ENCODE results near the gene HELZ2. TPM values are rescaled to one million over a fixed set of nuclear protein-coding genes. Genes with fewer than 3 reads are reported as not detected.

The HELZ2 gene
- total and polyA plus RNA-seq, 12 donors, result 4.8 to 34.3 (median 12.6) TPM

DNA sequence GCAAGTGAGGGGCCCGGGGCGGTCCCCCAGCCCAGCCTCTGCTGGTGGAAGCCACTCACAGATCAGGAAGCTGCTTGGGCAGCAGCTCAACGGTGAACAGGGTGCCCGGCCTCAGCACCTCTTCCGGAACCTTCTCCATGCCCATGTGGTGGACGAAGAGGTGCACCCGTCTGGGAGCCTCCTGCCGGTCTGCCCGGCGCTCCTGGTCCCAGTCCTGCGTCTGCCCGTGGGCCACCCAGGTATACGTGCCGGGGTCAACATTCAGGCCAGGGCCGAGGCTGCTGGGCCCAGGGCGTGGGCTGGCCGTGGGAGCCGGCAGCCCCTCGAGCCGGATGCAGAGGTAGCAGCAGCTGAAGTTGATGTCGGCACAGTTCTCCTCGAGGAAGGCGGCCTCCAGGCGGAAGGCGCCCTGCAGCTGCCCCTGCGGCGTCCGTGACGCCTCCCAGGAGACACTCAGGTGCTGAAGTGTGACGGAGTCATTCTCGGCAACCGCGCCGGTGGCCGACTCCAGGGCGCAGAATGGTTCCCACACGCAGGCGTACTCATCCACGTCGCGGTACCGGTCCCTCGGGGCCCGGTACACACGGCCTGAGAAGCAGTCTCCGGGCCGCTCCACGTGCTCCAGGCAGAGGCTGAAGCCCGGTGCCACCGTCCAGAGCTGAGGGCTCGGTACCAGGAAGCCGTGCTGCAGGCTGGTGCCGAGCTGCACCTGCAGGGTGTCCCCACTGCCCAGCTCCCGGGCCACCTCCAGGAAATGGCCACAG lies 11.4 kb downstream of the HELZ2 start:
- DNase-seq, result no peak
- Histone ChIP-seq H3K27me3 (peaks cover 0 to 16% (median 0%) of the 10 kb centered on the region in 7 donors), H3K4me1 (peaks cover 0 to 10% (median 0%) of the 10 kb centered on the region in 9 donors), H3K36me3 (peaks cover 6 to 95% (median 60%) of the 10 kb centered on the region in 9 donors), H3K9me3 (no peaks in the 10 kb centered on the region), H3K27ac (no peak overlapping the region), H3K4me3 (no peak overlapping the region)
- intact Hi-C loops (cut with DNase I), result no loop called here
- TF ChIP-seq, protein P1, sequence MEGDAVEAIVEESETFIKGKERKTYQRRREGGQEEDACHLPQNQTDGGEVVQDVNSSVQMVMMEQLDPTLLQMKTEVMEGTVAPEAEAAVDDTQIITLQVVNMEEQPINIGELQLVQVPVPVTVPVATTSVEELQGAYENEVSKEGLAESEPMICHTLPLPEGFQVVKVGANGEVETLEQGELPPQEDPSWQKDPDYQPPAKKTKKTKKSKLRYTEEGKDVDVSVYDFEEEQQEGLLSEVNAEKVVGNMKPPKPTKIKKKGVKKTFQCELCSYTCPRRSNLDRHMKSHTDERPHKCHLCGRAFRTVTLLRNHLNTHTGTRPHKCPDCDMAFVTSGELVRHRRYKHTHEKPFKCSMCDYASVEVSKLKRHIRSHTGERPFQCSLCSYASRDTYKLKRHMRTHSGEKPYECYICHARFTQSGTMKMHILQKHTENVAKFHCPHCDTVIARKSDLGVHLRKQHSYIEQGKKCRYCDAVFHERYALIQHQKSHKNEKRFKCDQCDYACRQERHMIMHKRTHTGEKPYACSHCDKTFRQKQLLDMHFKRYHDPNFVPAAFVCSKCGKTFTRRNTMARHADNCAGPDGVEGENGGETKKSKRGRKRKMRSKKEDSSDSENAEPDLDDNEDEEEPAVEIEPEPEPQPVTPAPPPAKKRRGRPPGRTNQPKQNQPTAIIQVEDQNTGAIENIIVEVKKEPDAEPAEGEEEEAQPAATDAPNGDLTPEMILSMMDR (IDR thresholded peaks at IDR 0.05), result no peak
- 92 to 95% methylated on average over 54 of the region's 54 CpGs for WGBS, 2 donors
- no peak for ATAC-seq

DNA sequence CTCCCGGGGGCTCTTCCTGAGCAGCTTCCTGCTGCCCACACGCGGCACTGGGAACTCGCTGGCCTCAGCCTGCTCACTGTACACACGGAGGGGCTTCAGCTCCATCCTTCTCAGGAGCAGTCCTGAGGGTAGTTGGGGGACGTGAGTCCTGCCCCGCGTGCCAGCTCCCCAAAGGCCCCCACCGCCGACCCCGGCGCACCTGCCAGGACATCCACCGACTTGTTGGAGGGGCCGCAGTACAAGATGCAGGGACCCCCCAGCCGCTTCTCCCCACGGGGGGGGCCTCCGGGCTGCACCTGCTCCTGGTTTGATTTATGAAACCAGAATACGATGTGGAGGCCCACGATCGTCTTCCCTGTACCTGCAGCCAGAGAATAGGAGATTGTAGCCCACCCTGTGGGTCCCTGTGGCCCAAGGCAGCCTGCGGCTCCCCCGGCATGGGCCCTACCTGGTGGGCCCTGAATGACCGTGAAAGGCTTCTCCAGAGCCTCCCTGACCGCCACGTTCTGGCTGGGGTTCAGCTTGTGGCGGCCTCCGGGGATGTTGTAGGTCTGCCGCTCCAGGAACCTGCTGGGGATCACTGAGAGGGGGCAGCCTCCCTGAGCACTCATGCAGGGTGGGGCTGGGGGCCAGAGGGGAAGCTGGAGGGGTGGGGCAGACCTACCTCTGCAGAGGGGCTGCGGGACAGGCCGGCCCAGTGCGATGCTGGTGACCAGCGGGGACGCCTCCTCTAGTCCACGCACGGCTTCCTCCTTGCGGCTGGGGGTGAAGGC lies 12.2 kb downstream of the HELZ2 start:
- ATAC-seq, result no peak
- DNase-seq, result no peak
- TF ChIP-seq, protein P1 (IDR thresholded peaks at IDR 0.05), result no peak
- peaks cover 0 to 1% (median 0%) of the 10 kb centered on the region in 9 donors for H3K4me1 ChIP-seq
- peaks cover 6 to 89% (median 57%) of the 10 kb centered on the region in 9 donors for H3K36me3 ChIP-seq
- H3K4me3 ChIP-seq, result no peak overlapping the region
- H3K27me3 ChIP-seq, result peaks cover 0 to 16% (median 0%) of the 10 kb centered on the region in 7 donors
- no peaks in the 10 kb centered on the region for H3K9me3 ChIP-seq
- H3K27ac ChIP-seq, result no peak overlapping the region
- WGBS, 2 donors, result 89 to 94% methylated on average over 36 of the region's 36 CpGs
- intact Hi-C loops (cut with DNase I), result no loop called here

DNA sequence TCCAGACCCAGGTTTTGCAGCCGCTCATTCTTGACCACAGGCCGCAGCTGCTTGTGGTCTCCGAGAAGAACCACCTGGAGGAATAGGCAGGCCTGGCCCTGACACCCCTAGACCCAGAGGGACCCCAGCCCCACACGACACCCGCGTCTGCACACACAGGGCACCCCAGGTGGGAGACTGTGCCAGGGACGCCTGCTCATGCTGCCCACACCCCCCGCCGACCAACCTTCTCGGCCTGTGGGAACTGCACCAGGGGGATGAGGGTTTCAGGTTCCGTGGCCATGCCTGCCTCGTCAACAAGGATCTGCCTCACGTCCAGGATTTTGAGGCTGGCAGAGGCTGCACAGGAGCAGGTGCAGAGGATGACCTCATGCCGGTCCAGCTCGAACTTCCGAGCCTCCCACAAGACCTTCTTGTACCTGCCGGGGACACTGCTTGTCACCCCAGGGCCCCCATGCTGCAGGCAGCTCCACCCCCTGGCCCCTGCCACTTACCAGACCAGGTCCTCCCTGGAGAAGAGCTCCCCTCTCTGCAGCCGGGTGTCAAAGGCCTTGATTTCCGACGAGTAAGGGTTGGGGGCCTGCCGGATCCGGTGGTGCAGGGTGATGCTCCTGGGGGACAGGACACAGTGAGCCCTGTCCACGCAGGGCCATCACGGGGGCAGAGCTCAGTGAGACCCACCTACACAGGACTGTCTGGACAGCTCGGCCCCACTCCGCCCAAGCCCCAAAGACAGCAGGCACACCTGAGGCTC lies 13.0 kb downstream of the HELZ2 start:
- no peak for ATAC-seq
- H3K9me3 ChIP-seq, result no peaks in the 10 kb centered on the region

More for the DNA sequence above, 13.0 kb downstream of the HELZ2 start:
- 94% methylated on average over 26 of the region's 26 CpGs for WGBS, 2 donors
- intact Hi-C loops (cut with DNase I), result no loop called here
- TF ChIP-seq, protein P1 (IDR thresholded peaks at IDR 0.05), result no peak
- Histone ChIP-seq H3K4me1 (no peaks in the 10 kb centered on the region), H3K27ac (no peak overlapping the region), H3K27me3 (peaks cover 0 to 15% (median 0%) of the 10 kb centered on the region in 7 donors), H3K36me3 (peaks cover 6 to 82% (median 55%) of the 10 kb centered on the region in 9 donors), H3K4me3 (no peak overlapping the region)
- DNase-seq, result no peak
